Measurements from ENCODE around the gene NKX6-2.

Gene NKX6-2

GRCh38 chr10:132777441-132777840, 8.5 kb downstream of the NKX6-2 start:
- Histone ChIP-seq H3K4me3 (ENCODE audit: low read depth, low read length, poor library complexity, severe bottlenecking) (no peak overlapping the region), H3K9ac (ENCODE audit: low read length) (no peak overlapping the region), H3K27me3 (ENCODE audit: insufficient read depth, low read length) (no peaks in the 10 kb centered on the region), H3F3A (ENCODE audit: insufficient read depth, low read length) (no peaks in the 10 kb centered on the region), H3K9me3 (ENCODE audit: low read length) (no peaks in the 10 kb centered on the region), H3K27ac (ENCODE audit: low read depth, low read length, poor library complexity, severe bottlenecking) (no peak overlapping the region), H3K4me2 (ENCODE audit: low read length) (no peak overlapping the region), H4K20me1 (ENCODE audit: insufficient read depth, low read length) (no peaks in the 10 kb centered on the region), H2AFZ (ENCODE audit: low read length) (no peak overlapping the region), H3K79me2 (ENCODE audit: insufficient read depth, low read length) (no peaks in the 10 kb centered on the region), H3K9me2 (ENCODE audit: low read depth, low read length) (no peaks in the 10 kb centered on the region), H3K4me1 (ENCODE audit: insufficient read depth, low read length, severe bottlenecking) (no peaks in the 10 kb centered on the region), H3K36me3 (ENCODE audit: insufficient read depth, low read length) (no peaks in the 10 kb centered on the region)
- TF ChIP-seq EZH2 (IDR thresholded peaks at IDR 0.05; ENCODE audit: borderline replicate concordance, low read length), result no peak
- TF ChIP-seq CTCF (IDR thresholded peaks at IDR 0.05; ENCODE audit: low read length), result no peak

GRCh38 chr10:132776821-132777220, 9.1 kb downstream of the NKX6-2 start:
- Histone ChIP-seq H3K79me2 (ENCODE audit: insufficient read depth, low read length) (no peaks in the 10 kb centered on the region), H3K27me3 (ENCODE audit: insufficient read depth, low read length) (no peaks in the 10 kb centered on the region), H3K9me2 (ENCODE audit: low read depth, low read length) (no peaks in the 10 kb centered on the region), H3K4me3 (ENCODE audit: low read depth, low read length, poor library complexity, severe bottlenecking) (no peak overlapping the region), H3K9ac (ENCODE audit: low read length) (no peak overlapping the region), H3K9me3 (ENCODE audit: low read length) (no peaks in the 10 kb centered on the region), H3K4me2 (ENCODE audit: low read length) (no peak overlapping the region), H3K4me1 (ENCODE audit: insufficient read depth, low read length, severe bottlenecking) (no peaks in the 10 kb centered on the region), H3F3A (ENCODE audit: insufficient read depth, low read length) (no peaks in the 10 kb centered on the region), H3K27ac (ENCODE audit: low read depth, low read length, poor library complexity, severe bottlenecking) (no peak overlapping the region), H3K36me3 (ENCODE audit: insufficient read depth, low read length) (no peaks in the 10 kb centered on the region), H2AFZ (ENCODE audit: low read length) (no peak overlapping the region), H4K20me1 (ENCODE audit: insufficient read depth, low read length) (no peaks in the 10 kb centered on the region)
- TF ChIP-seq CTCF (IDR thresholded peaks at IDR 0.05; ENCODE audit: low read length) (no peak), EZH2 (IDR thresholded peaks at IDR 0.05; ENCODE audit: borderline replicate concordance, low read length) (no peak)

GRCh38 chr10:132776186-132776585, 9.8 kb downstream of the NKX6-2 start:
- Histone ChIP-seq H3K27me3 (ENCODE audit: insufficient read depth, low read length) (no peaks in the 10 kb centered on the region), H3K9me3 (ENCODE audit: low read length) (no peaks in the 10 kb centered on the region), H4K20me1 (ENCODE audit: insufficient read depth, low read length) (no peaks in the 10 kb centered on the region), H3K9me2 (ENCODE audit: low read depth, low read length) (no peaks in the 10 kb centered on the region), H3K4me2 (ENCODE audit: low read length) (no peak overlapping the region), H3K79me2 (ENCODE audit: insufficient read depth, low read length) (no peaks in the 10 kb centered on the region), H3K4me1 (ENCODE audit: insufficient read depth, low read length, severe bottlenecking) (no peaks in the 10 kb centered on the region), H3K9ac (ENCODE audit: low read length) (no peak overlapping the region), H2AFZ (ENCODE audit: low read length) (no peak overlapping the region), H3K4me3 (ENCODE audit: low read depth, low read length, poor library complexity, severe bottlenecking) (no peak overlapping the region), H3F3A (ENCODE audit: insufficient read depth, low read length) (no peaks in the 10 kb centered on the region), H3K27ac (ENCODE audit: low read depth, low read length, poor library complexity, severe bottlenecking) (no peak overlapping the region), H3K36me3 (ENCODE audit: insufficient read depth, low read length) (no peaks in the 10 kb centered on the region)
- TF ChIP-seq EZH2 (IDR thresholded peaks at IDR 0.05; ENCODE audit: borderline replicate concordance, low read length) (no peak), CTCF (IDR thresholded peaks at IDR 0.05; ENCODE audit: low read length) (no peak)
